Testis (tissue), 2 donors: ENCODE results near the gene PAPPA.

ENCODE experiments used
- CTCF ChIP-seq, 3 experiments: fragments of 450-650 bp in 2 of 3; fragments of 200-600 bp in 1 of 3; sonication (generic) in 1 of 3; IDR thresholded peaks; one replicate each; pipeline ENCODE4 v1.5.1; 2016 to 2019; ENCODE audit warnings: antibody characterized with exemption in 3 of 3, mild to moderate bottlenecking in 2 of 3, moderate library complexity in 1 of 3
- POLR2A ChIP-seq: fragments of 450-650 bp; IDR thresholded peaks from one replicate; pipeline ENCODE4 v1.6.1; 2017; ENCODE audit warnings: antibody characterized with exemption, mild to moderate bottlenecking, moderate library complexity

GRCh38 chr9:116449949-116450348 is 296.4 kb downstream of the PAPPA start:
- TF ChIP-seq CTCF (IDR thresholded peaks at IDR 0.05) (no peak), POLR2A (no peak)
